ENCODE data around the gene TGM5.

Gene TGM5

DNA sequence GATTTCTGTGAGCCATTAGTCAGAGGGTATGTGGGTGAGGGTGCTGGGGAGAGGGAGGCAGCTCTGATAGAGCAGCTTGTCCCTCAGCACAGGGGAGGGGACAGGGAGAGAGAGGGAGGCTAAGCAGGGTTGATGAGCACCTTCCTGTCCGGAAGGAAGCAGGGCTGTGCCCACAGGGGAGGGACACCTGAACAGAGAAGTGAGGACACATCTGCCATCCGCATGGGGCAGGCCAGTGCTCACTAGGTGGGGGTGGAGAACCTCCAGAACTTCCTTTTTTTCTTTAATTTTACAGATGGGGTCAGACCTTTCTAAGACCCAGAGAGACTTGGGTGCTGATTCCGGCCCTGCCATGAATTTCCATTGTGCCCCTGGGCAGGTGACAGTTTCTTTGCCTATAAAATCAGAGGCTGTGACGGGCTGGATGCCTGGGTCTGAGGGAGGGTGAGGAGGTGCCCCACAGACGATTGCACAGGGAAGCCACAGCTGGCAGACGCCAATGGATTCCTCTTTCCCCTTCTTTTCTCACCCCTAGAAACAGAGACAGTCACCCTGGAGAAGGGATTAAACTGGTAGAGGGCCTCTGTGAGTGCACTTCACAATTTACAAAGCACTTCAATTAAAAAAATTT is 4.1 kb upstream of the TGM5 start:
- DNase-seq (ENCODE audit: low spot score in 2 of 2), result no peak
- H3K9me3 Mint-ChIP-seq, result no peaks in the 10 kb centered on the region
- no peaks in the 10 kb centered on the region for H3K36me3 Mint-ChIP-seq (ENCODE audit: insufficient read depth)
- peak; percentile 43 for ATAC-seq (replicated peaks; ENCODE audit: extremely low read depth, poor library complexity, severe bottlenecking)
- no peak overlapping the region for H3K27ac Mint-ChIP-seq (ENCODE audit: low read depth)
- no peak overlapping the region for H3K4me3 Mint-ChIP-seq
- peaks cover 6% of the 10 kb centered on the region for H3K4me1 Mint-ChIP-seq
- H3K27me3 Mint-ChIP-seq, result peaks cover 71% of the 10 kb centered on the region

DNA sequence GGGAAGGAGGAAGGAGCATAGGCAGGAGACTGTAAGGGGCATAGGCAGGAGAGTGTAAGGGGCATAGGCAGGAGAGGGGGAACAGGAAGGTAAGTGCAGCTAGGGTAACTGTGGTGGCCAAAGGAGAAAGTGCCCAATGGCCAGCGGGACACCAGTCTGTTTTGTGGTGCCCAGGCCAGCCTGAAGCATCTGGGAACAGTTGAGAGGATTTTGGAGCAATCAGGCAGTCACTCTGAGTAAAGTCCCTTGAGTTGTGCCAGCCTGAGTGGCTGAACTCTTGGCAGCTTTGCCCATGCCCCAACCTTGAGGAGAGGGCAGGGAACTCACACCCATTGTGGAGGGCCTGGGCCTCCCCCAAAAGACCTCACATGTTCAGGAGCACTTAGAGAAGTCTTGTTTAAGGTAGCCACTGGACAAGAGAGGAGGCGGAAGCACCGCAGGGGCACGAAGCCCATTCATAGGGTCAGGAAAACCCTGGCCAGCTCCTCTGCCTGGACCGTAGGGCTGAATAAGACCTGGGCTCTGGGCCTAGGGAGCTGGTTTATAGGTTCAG is 3.5 kb upstream of the TGM5 start:
- Mint-ChIP-seq H3K4me3 (no peak overlapping the region), H3K27me3 (peaks cover 66% of the 10 kb centered on the region), H3K9me3 (no peaks in the 10 kb centered on the region), H3K27ac (ENCODE audit: low read depth) (no peak overlapping the region), H3K4me1 (peaks cover 6% of the 10 kb centered on the region), H3K36me3 (ENCODE audit: insufficient read depth) (peaks cover 1% of the 10 kb centered on the region)
- ATAC-seq (replicated peaks; ENCODE audit: extremely low read depth, poor library complexity, severe bottlenecking), result no peak
- no peak for DNase-seq (ENCODE audit: low spot score in 2 of 2)

DNA sequence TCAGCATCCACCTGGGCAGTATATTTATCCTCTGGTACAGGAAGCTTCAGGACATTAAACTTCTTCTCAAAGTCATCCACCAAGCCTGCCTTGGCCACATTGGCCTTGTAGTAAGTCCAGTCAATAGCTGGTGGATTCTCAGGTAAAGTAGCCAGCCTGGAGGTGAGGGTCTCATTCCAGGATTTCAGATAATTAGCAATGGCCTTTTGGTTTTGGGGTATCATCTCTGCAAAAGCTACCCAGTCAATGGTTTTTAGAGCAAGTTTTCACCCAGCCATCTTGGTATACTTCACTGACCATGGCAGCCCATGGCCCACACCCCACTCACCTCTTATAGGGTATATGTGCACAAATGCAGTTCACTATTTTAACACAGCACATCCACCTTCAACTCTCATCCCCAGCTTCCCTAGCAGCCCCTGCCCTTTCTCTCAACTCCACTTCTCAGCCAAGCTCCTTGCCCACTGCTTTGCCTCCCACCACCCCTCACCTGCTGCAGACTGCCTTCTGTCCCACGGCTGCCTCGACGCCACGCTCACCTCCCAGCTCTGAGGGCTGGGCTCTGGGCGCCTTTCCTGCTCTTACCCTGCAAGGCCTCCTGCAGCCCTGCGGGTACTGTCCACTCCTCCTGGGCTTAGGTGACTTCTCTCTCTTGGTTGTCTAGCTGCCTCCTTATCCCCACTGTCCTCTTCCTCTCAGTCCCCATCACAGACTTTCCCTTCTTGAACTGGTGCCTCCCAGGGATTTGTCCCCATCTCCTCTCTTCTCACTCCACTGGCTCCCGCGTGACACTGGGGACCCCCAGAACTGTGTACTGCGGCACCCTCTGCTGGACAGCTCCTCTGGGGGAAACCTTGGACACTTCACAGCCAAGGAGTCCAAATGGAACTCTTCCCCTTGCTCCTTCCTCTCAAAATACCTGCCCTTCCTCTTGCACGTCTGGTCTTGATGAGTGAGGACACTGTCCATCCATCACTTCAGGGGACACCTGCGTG is 1.7 kb upstream of the TGM5 start:
- no peak for DNase-seq (ENCODE audit: low spot score in 2 of 2)
- Mint-ChIP-seq H3K4me3 (no peak overlapping the region), H3K4me1 (peaks cover 6% of the 10 kb centered on the region), H3K27ac (ENCODE audit: low read depth) (peak overlapping the region; percentile 48), H3K36me3 (ENCODE audit: insufficient read depth) (peaks cover 1% of the 10 kb centered on the region), H3K9me3 (no peaks in the 10 kb centered on the region), H3K27me3 (peaks cover 48% of the 10 kb centered on the region)
- ATAC-seq (replicated peaks; ENCODE audit: extremely low read depth, poor library complexity, severe bottlenecking), result no peak

DNA sequence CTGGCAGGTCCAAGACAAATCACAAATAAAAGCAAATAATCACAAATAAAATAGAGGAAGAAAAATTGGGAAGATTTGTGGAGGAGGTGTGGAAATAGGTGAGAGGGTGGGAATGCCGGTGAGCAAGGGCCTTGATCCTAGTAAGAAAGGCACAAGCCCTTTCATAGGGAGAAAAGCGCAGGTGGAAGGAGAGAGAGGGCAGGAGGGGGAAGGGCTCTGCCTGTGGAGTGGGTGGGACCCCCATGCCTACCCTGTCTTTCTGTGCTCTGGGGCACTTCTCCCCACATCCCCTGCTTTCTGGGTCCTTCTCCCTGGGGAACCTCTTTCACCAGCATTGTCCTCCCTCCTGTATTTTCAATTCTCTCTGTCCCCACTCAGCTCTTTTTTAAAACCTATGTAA is 711 bp upstream of the TGM5 start:
- no peak for DNase-seq (ENCODE audit: low spot score in 2 of 2)
- ATAC-seq (replicated peaks; ENCODE audit: extremely low read depth, poor library complexity, severe bottlenecking), result no peak
- Mint-ChIP-seq H3K4me3 (no peak overlapping the region), H3K36me3 (ENCODE audit: insufficient read depth) (peaks cover 1% of the 10 kb centered on the region), H3K9me3 (no peaks in the 10 kb centered on the region), H3K27me3 (peaks cover 44% of the 10 kb centered on the region), H3K27ac (ENCODE audit: low read depth) (no peak overlapping the region), H3K4me1 (peaks cover 6% of the 10 kb centered on the region)

- no peak for ATAC-seq (replicated peaks; ENCODE audit: extremely low read depth, poor library complexity, severe bottlenecking)
- H3K27ac Mint-ChIP-seq (ENCODE audit: low read depth), result no peak overlapping the region
- no peaks in the 10 kb centered on the region for H3K9me3 Mint-ChIP-seq
- H3K4me1 Mint-ChIP-seq, result peaks cover 6% of the 10 kb centered on the region
- H3K36me3 Mint-ChIP-seq (ENCODE audit: insufficient read depth), result peaks cover 1% of the 10 kb centered on the region
- H3K4me3 Mint-ChIP-seq, result no peak overlapping the region
- H3K27me3 Mint-ChIP-seq, result peaks cover 50% of the 10 kb centered on the region
- no peak for DNase-seq (ENCODE audit: low spot score in 2 of 2)
Observed at GRCh38 chr15:43266386-43266785, 342 bp downstream of the TGM5 start.

- no peak overlapping the region for H3K4me3 Mint-ChIP-seq
- no peaks in the 10 kb centered on the region for H3K4me1 Mint-ChIP-seq
- no peaks in the 10 kb centered on the region for H3K9me3 Mint-ChIP-seq
- H3K36me3 Mint-ChIP-seq (ENCODE audit: insufficient read depth), result no peaks in the 10 kb centered on the region
- ATAC-seq (replicated peaks; ENCODE audit: extremely low read depth, poor library complexity, severe bottlenecking) (no peak), DNase-seq (ENCODE audit: low spot score in 2 of 2) (no peak)
- H3K27ac Mint-ChIP-seq (ENCODE audit: low read depth), result peak overlapping the region; percentile 30
- peaks cover 7% of the 10 kb centered on the region for H3K27me3 Mint-ChIP-seq
Observed at GRCh38 chr15:43260011-43260615, 6.6 kb downstream of the TGM5 start.

- Mint-ChIP-seq H3K27me3 (peaks cover 7% of the 10 kb centered on the region), H3K27ac (ENCODE audit: low read depth) (no peak overlapping the region), H3K36me3 (ENCODE audit: insufficient read depth) (no peaks in the 10 kb centered on the region), H3K9me3 (no peaks in the 10 kb centered on the region), H3K4me3 (no peak overlapping the region), H3K4me1 (peaks cover 9% of the 10 kb centered on the region)
- ATAC-seq (replicated peaks; ENCODE audit: extremely low read depth, poor library complexity, severe bottlenecking) (no peak), DNase-seq (ENCODE audit: low spot score in 2 of 2) (no peak)
Observed at GRCh38 chr15:43258781-43259180, 7.9 kb downstream of the TGM5 start.

DNA sequence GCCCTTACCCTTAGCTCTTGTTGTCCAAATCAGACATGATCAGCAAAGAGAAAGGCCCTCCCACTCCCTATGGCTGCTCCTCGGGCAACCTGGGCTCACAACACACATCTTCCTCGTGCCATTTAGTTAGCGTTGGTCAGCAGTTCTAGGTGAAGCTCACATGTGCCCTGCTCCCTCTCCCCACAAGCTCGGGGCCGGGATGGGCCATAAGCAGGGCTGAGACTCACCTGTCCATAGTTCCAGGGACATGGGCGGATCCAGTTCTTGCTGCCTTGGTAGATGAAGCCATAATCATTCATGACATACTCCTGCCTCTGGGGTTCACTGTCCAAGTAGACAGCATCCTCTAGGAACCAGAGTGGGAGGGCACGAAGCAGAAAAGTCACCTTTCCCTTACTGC is 10.4 kb downstream of the TGM5 start:
- ATAC-seq (replicated peaks; ENCODE audit: extremely low read depth, poor library complexity, severe bottlenecking), result no peak
- Mint-ChIP-seq H3K4me1 (peaks cover 21% of the 10 kb centered on the region), H3K27ac (ENCODE audit: low read depth) (no peak overlapping the region), H3K9me3 (no peaks in the 10 kb centered on the region), H3K27me3 (peaks cover 9% of the 10 kb centered on the region), H3K36me3 (ENCODE audit: insufficient read depth) (peaks cover 7% of the 10 kb centered on the region), H3K4me3 (no peak overlapping the region)
- no peak for DNase-seq (ENCODE audit: low spot score in 2 of 2)

DNA sequence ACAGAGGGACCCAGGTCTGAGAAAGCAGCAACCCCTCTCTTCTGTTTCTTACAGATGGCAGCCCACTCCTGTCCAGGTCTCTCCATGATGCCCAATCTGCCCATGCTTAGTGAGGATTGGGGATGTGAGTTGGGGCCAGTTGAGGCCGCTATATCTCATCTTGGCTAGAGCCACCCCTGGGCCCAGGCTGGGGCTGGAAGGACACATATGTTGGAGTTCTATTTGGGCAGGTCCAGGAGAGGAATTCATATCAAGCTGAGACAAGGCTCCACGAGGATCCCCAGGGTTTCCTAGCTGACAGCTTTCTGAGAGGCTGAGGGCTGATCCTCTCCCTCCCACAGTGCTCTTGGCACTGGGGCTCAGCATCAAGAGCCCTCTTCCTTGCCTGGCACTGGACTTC is 11.4 kb downstream of the TGM5 start:
- Mint-ChIP-seq H3K27ac (ENCODE audit: low read depth) (no peak overlapping the region), H3K36me3 (ENCODE audit: insufficient read depth) (peaks cover 7% of the 10 kb centered on the region), H3K4me3 (no peak overlapping the region), H3K9me3 (no peaks in the 10 kb centered on the region), H3K4me1 (peaks cover 21% of the 10 kb centered on the region), H3K27me3 (peaks cover 9% of the 10 kb centered on the region)
- DNase-seq (ENCODE audit: low spot score in 2 of 2), result no peak
- no peak for ATAC-seq (replicated peaks; ENCODE audit: extremely low read depth, poor library complexity, severe bottlenecking)

DNA sequence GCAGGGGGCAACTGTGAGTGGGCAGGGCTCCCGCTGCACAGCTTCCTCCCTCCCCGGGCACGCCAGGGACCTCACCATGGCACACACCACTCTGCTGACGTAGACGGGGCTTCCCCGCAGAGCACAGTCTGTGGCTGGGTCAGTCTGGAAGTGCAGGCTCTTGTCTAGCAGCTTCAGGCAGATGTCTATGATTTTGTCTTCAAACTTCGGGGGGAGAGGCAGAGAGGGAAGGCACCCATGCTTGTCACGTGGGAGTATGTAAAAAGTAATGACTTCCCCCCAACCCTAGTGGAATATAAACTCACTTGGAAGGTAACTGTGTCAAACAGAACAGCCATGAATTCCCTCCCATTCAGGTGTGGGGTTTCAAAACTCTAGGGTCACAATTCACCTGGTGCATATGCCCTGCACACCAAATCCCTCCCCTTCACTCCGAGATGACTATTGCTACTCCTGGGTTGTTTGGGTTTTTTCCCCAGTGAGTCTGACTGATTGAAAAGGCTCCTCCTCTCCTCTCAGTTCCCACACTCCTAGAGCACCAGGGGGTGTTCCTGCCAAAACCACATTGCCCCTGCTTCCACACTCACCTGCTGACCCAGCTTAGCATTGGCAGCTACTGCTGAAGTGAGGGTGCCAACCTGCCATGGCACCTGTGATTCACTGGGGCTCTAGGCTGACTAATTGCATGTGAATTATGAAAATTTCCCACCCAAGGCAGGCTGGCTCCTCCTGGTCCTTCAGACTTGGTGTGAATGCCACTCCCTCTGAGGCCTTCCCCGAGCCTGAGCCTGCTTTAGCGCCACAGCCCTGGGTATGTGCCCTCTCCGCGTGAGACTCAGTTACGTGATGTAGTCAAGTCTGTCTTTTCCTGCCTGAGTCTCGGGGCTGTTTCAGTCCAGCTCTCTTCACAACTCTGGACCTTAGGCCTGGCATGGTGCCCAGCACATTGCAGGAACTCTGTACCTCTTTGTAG is 13.0 kb downstream of the TGM5 start:
- peak; percentile 95 for ATAC-seq (replicated peaks; ENCODE audit: extremely low read depth, poor library complexity, severe bottlenecking)
- peak overlapping the region; percentile 93 for H3K27ac Mint-ChIP-seq (ENCODE audit: low read depth)
- H3K27me3 Mint-ChIP-seq, result peaks cover 9% of the 10 kb centered on the region
- no peaks in the 10 kb centered on the region for H3K9me3 Mint-ChIP-seq
- peaks cover 7% of the 10 kb centered on the region for H3K36me3 Mint-ChIP-seq (ENCODE audit: insufficient read depth)
- H3K4me1 Mint-ChIP-seq, result peaks cover 27% of the 10 kb centered on the region
- H3K4me3 Mint-ChIP-seq, result no peak overlapping the region
- peak in 1 of 2 donors; percentile 68 for DNase-seq (ENCODE audit: low spot score in 2 of 2)

- DNase-seq (ENCODE audit: low spot score in 2 of 2) (no peak), ATAC-seq (replicated peaks; ENCODE audit: extremely low read depth, poor library complexity, severe bottlenecking) (no peak)
- no peaks in the 10 kb centered on the region for H3K9me3 Mint-ChIP-seq
- no peak overlapping the region for H3K4me3 Mint-ChIP-seq
- H3K27me3 Mint-ChIP-seq, result peaks cover 9% of the 10 kb centered on the region
- H3K4me1 Mint-ChIP-seq, result peaks cover 27% of the 10 kb centered on the region
- H3K27ac Mint-ChIP-seq (ENCODE audit: low read depth), result peak overlapping the region; percentile 76
- peaks cover 7% of the 10 kb centered on the region for H3K36me3 Mint-ChIP-seq (ENCODE audit: insufficient read depth)
Observed at GRCh38 chr15:43251871-43252250, 14.9 kb downstream of the TGM5 start.
